Activated naive CD4-positive, alpha-beta T cell treated with anti-CD3 and anti-CD28 coated beads for 36 hours (primary cell): Measurements from ENCODE around the gene ACACB. TPM values are rescaled to one million over a fixed set of nuclear protein-coding genes. Genes with fewer than 3 reads are reported as not detected.

Experiments used
- CTCF ChIA-PET: fragments of 350-600 bp; sonication (Branson Sonifier 250); formaldehyde crosslinking; loops from one replicate; lab custom pipeline; 2021; ENCODE audit warnings: antibody characterized with exemption; lab: Charles Lee
- DNase-seq: peaks from one replicate; pipeline ENCODE4 v3.0.0-alpha.2; 2020
- H3K27ac Mint-ChIP-seq: one replicate; pipeline ENCODE4 v1.8.0; 2021; ENCODE audit warnings: mild to moderate bottlenecking, mixed read lengths
- H3K27me3 Mint-ChIP-seq: one replicate; pipeline ENCODE4 v1.8.0; 2021; ENCODE audit warnings: low read depth, mixed read lengths
- H3K36me3 Mint-ChIP-seq: one replicate; pipeline ENCODE4 v1.8.0; 2021; ENCODE audit warnings: low read depth, mixed read lengths
- H3K4me1 Mint-ChIP-seq: one replicate; pipeline ENCODE4 v1.8.0; 2021; ENCODE audit warnings: low read depth, mixed read lengths
- H3K4me3 Mint-ChIP-seq: one replicate; pipeline ENCODE4 v1.8.0; 2021; ENCODE audit warnings: mild to moderate bottlenecking, moderate library complexity, mixed read lengths
- H3K9me3 Mint-ChIP-seq: one replicate; pipeline ENCODE4 v1.8.0; 2021; ENCODE audit warnings: mixed read lengths
- intact Hi-C: fragments of 100-400 bp; cut with micrococcal nuclease; formaldehyde crosslinking; loops from one replicate; pipeline ENCODE4 v1.15.1; 2023
- total RNA-seq, 2 experiments: library from RNA; stranded (reverse); gene quantifications; one replicate each; pipeline ENCODE4 v1.2.3, GENCODE V29; 2021

ACACB gene
- total RNA-seq, 2 experiments from 2014 or later: 11.0 to 11.8 TPM

- Mint-ChIP-seq H3K4me1 (no peaks in the 10 kb centered on the region), H3K4me3 (no peak overlapping the region), H3K27me3 (peaks cover 19% of the 10 kb centered on the region), H3K27ac (no peak overlapping the region), H3K36me3 (no peaks in the 10 kb centered on the region), H3K9me3 (no peaks in the 10 kb centered on the region)
- CTCF ChIA-PET: interaction anchor here (0.9 kb wide), 1 partner anchor 14 kb away, joined by 3 read pairs; no protein-coding TSS in a partner anchor
- no peak for DNase-seq
- intact Hi-C loops: no loop called here
These were observed 175.3 kb downstream of the ACACB start for GRCh38 chr12:109291521-109292341.

GRCh38 chr12:109292342-109292711, 175.9 kb downstream of the ACACB start:
- Mint-ChIP-seq H3K9me3 (no peaks in the 10 kb centered on the region), H3K4me3 (no peak overlapping the region), H3K36me3 (no peaks in the 10 kb centered on the region), H3K27me3 (peaks cover 19% of the 10 kb centered on the region), H3K4me1 (no peaks in the 10 kb centered on the region), H3K27ac (no peak overlapping the region)
- CTCF ChIA-PET: interaction anchor here (0.9 kb wide), 1 partner anchor 15 kb away, joined by 3 read pairs; no protein-coding TSS in a partner anchor
- intact Hi-C loops: no loop called here
- no peak for DNase-seq

GRCh38 chr12:109293106-109293505, 176.7 kb downstream of the ACACB start:
- intact Hi-C loops: no loop called here
- CTCF ChIA-PET: no interaction called here
- H3K27ac Mint-ChIP-seq: no peak overlapping the region
- H3K4me3 Mint-ChIP-seq: no peak overlapping the region
- DNase-seq: no peak
- no peaks in the 10 kb centered on the region for H3K36me3 Mint-ChIP-seq
- H3K9me3 Mint-ChIP-seq: no peaks in the 10 kb centered on the region
- no peaks in the 10 kb centered on the region for H3K4me1 Mint-ChIP-seq
- H3K27me3 Mint-ChIP-seq: peaks cover 19% of the 10 kb centered on the region

- CTCF ChIA-PET: no interaction called here
- H3K4me3 Mint-ChIP-seq: no peak overlapping the region
- intact Hi-C loops: no loop called here
- no peaks in the 10 kb centered on the region for H3K9me3 Mint-ChIP-seq
- no peak overlapping the region for H3K27ac Mint-ChIP-seq
- DNase-seq: no peak
- no peaks in the 10 kb centered on the region for H3K36me3 Mint-ChIP-seq
- H3K27me3 Mint-ChIP-seq: peaks cover 19% of the 10 kb centered on the region
- no peaks in the 10 kb centered on the region for H3K4me1 Mint-ChIP-seq
These were observed 178.0 kb downstream of the ACACB start for GRCh38 chr12:109294286-109294796.

- CTCF ChIA-PET: no interaction called here
- no peak overlapping the region for H3K4me3 Mint-ChIP-seq
- H3K4me1 Mint-ChIP-seq: no peaks in the 10 kb centered on the region
- intact Hi-C loops: no loop called here
- peaks cover 19% of the 10 kb centered on the region for H3K27me3 Mint-ChIP-seq
- H3K27ac Mint-ChIP-seq: no peak overlapping the region
- no peak for DNase-seq
- H3K36me3 Mint-ChIP-seq: no peaks in the 10 kb centered on the region
- no peaks in the 10 kb centered on the region for H3K9me3 Mint-ChIP-seq
These were observed 179.5 kb downstream of the ACACB start for GRCh38 chr12:109295764-109296425.

GRCh38 chr12:109296431-109296830, 180.0 kb downstream of the ACACB start:
- CTCF ChIA-PET: no interaction called here
- Mint-ChIP-seq H3K4me3 (no peak overlapping the region), H3K4me1 (no peaks in the 10 kb centered on the region), H3K27me3 (peaks cover 15% of the 10 kb centered on the region), H3K9me3 (no peaks in the 10 kb centered on the region), H3K27ac (no peak overlapping the region), H3K36me3 (no peaks in the 10 kb centered on the region)
- DNase-seq: no peak
- intact Hi-C loops: no loop called here

- H3K9me3 Mint-ChIP-seq: no peaks in the 10 kb centered on the region
- intact Hi-C loops: no loop called here
- H3K27ac Mint-ChIP-seq: no peak overlapping the region
- H3K36me3 Mint-ChIP-seq: no peaks in the 10 kb centered on the region
- peaks cover 6% of the 10 kb centered on the region for H3K27me3 Mint-ChIP-seq
- CTCF ChIA-PET: no interaction called here
- H3K4me3 Mint-ChIP-seq: no peak overlapping the region
- no peaks in the 10 kb centered on the region for H3K4me1 Mint-ChIP-seq
- DNase-seq: no peak
These were observed 183.5 kb downstream of the ACACB start for GRCh38 chr12:109299849-109300248.

- no peaks in the 10 kb centered on the region for H3K36me3 Mint-ChIP-seq
- no peak overlapping the region for H3K4me3 Mint-ChIP-seq
- no peak for DNase-seq
- peaks cover 8% of the 10 kb centered on the region for H3K27me3 Mint-ChIP-seq
- H3K4me1 Mint-ChIP-seq: no peaks in the 10 kb centered on the region
- no peak overlapping the region for H3K27ac Mint-ChIP-seq
- intact Hi-C loops: no loop called here
- H3K9me3 Mint-ChIP-seq: no peaks in the 10 kb centered on the region
- CTCF ChIA-PET: interaction anchor here (1.0 kb wide), 1 partner anchor 573 kb away, joined by 3 read pairs; no protein-coding TSS in a partner anchor
These were observed 185.3 kb downstream of the ACACB start for GRCh38 chr12:109301643-109302168.

- Mint-ChIP-seq H3K36me3 (no peaks in the 10 kb centered on the region), H3K27me3 (peaks cover 12% of the 10 kb centered on the region), H3K4me1 (no peaks in the 10 kb centered on the region), H3K9me3 (no peaks in the 10 kb centered on the region), H3K27ac (no peak overlapping the region), H3K4me3 (no peak overlapping the region)
- CTCF ChIA-PET: interaction anchor here (0.6 to 1.0 kb wide), 2 partner anchors 92 to 574 kb away, joined by 3 read pairs; no protein-coding TSS in a partner anchor
- intact Hi-C loops: no loop called here
- DNase-seq: no peak
These were observed 186.0 kb downstream of the ACACB start for GRCh38 chr12:109302358-109302757.

GRCh38 chr12:109302770-109303169, 186.4 kb downstream of the ACACB start:
- DNase-seq: no peak

GRCh38 chr12:109304485-109304884, 188.1 kb downstream of the ACACB start:
- intact Hi-C loops: no loop called here
- no peak for DNase-seq
- no peak overlapping the region for H3K4me3 Mint-ChIP-seq
- H3K36me3 Mint-ChIP-seq: no peaks in the 10 kb centered on the region
- peaks cover 26% of the 10 kb centered on the region for H3K27me3 Mint-ChIP-seq
- no peaks in the 10 kb centered on the region for H3K9me3 Mint-ChIP-seq
- H3K4me1 Mint-ChIP-seq: peaks cover 4% of the 10 kb centered on the region
- CTCF ChIA-PET: no interaction called here
- no peak overlapping the region for H3K27ac Mint-ChIP-seq

More at GRCh38 chr12:109302770-109303169, 186.4 kb downstream of the ACACB start:
- intact Hi-C loops: no loop called here
- H3K27ac Mint-ChIP-seq: no peak overlapping the region
- H3K4me3 Mint-ChIP-seq: no peak overlapping the region
- H3K4me1 Mint-ChIP-seq: no peaks in the 10 kb centered on the region
- peaks cover 17% of the 10 kb centered on the region for H3K27me3 Mint-ChIP-seq
- no peaks in the 10 kb centered on the region for H3K36me3 Mint-ChIP-seq
- CTCF ChIA-PET: interaction anchor here (0.6 to 1.0 kb wide), 2 partner anchors 91 to 574 kb away, joined by 3 read pairs; no protein-coding TSS in a partner anchor
- H3K9me3 Mint-ChIP-seq: no peaks in the 10 kb centered on the region

GRCh38 chr12:109305547-109305946, 189.2 kb downstream of the ACACB start:
- Mint-ChIP-seq H3K36me3 (no peaks in the 10 kb centered on the region), H3K4me3 (no peak overlapping the region), H3K27ac (no peak overlapping the region), H3K9me3 (no peaks in the 10 kb centered on the region), H3K4me1 (peaks cover 8% of the 10 kb centered on the region), H3K27me3 (peaks cover 29% of the 10 kb centered on the region)
- no peak for DNase-seq
- CTCF ChIA-PET: no interaction called here
- intact Hi-C loops: no loop called here
